Upper lobe of right lung (tissue), 1 donor: ENCODE results near the gene RAD51B. TPM values are rescaled to one million over a fixed set of nuclear protein-coding genes. Genes with fewer than 3 reads are reported as not detected.
"Not testable (repeated sequence)": the region's sequence is repeated elsewhere in the genome, so short reads cannot be mapped to it uniquely, and the experiment has no call there.

Experiments
- ATAC-seq: fragments of 200-7000 bp; cut with Tn5 transposase; one replicate; pipeline ENCODE4 v1.9.1; 2020; ENCODE audit warnings: mild to moderate bottlenecking, moderate library complexity
- DNase-seq: peaks from one replicate; pipeline ENCODE4 v3.0.0-alpha.2; 2020
- H3K27ac ChIP-seq: fragments of 200-600 bp; one replicate; pipeline ENCODE4 v1.8.0; 2022
- H3K27me3 ChIP-seq: fragments of 200-600 bp; one replicate; pipeline ENCODE4 v1.8.0; 2022; ENCODE audit warnings: mild to moderate bottlenecking
- H3K36me3 ChIP-seq: fragments of 200-600 bp; one replicate; pipeline ENCODE4 v1.8.0; 2022
- H3K4me1 ChIP-seq: fragments of 200-600 bp; one replicate; pipeline ENCODE4 v1.8.0; 2022
- H3K4me3 ChIP-seq: fragments of 200-600 bp; one replicate; pipeline ENCODE4 v1.8.0; 2022; ENCODE audit warnings: mild to moderate bottlenecking
- H3K9me3 ChIP-seq: fragments of 200-600 bp; one replicate; pipeline ENCODE4 v1.8.0; 2022
- intact Hi-C: fragments of 100-400 bp; cut with DNase I; formaldehyde crosslinking; loops from one replicate; pipeline ENCODE4 v1.11.0; 2022
- total RNA-seq: library from RNA; stranded (reverse); fragmentation: NEBNext Ultra II Directional; extraction: Animal tissue kit (Norgen Biotek cat#: 25700); gene quantifications from one replicate; pipeline ENCODE4 v1.2.1, GENCODE V29; 2021
- TF ChIP-seq, protein P1 (sequence below): fragments of 200-600 bp; IDR thresholded peaks from one replicate; pipeline ENCODE4 v1.8.0; 2022; ENCODE audit warnings: antibody characterized with exemption
- donor health status: DM: no; HTN: yes; CAD: no; lungs with severe emphysema.

Gene RAD51B
- total RNA-seq, 1 donor from 2014 or later: 11.5 TPM

DNA sequence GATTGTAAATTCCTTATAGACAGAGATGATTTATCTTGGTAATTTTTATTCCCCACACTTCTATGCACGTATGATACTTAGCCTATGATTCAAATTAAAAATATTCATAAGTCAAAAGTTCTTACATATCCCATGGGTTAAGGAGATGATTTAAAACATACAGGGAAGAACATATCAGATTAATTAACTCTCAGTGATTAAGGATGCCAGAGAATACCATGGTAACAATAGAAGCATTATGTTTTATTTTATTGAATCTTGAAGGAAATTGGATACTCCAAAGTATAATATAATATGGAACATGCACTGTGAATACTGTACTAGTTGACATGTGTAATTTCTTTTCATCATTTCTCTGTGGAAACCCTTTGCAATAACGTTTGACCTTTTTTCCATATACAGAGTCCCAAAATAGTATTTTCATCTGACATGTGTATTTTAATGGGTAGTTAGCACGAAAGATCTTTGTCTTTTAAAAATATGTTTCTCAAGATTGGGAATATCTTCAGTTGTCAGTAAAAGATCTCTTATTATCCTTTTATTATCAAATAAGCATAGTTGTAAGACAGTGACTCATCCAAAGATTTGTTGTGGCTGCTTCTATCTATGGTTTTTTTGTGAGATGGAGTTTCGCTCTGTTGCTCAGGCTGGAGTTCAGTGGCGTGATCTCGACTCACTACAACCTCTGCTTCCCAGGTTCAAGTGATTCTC lies 166.7 kb downstream of the RAD51B start:
- no peak overlapping the region for H3K27ac ChIP-seq
- no peak for ATAC-seq
- DNase-seq: no peak
- no peaks in the 10 kb centered on the region for H3K4me1 ChIP-seq
- H3K27me3 ChIP-seq: no peaks in the 10 kb centered on the region
- no peaks in the 10 kb centered on the region for H3K36me3 ChIP-seq
- intact Hi-C loops: no loop called here
- TF ChIP-seq, protein P1, sequence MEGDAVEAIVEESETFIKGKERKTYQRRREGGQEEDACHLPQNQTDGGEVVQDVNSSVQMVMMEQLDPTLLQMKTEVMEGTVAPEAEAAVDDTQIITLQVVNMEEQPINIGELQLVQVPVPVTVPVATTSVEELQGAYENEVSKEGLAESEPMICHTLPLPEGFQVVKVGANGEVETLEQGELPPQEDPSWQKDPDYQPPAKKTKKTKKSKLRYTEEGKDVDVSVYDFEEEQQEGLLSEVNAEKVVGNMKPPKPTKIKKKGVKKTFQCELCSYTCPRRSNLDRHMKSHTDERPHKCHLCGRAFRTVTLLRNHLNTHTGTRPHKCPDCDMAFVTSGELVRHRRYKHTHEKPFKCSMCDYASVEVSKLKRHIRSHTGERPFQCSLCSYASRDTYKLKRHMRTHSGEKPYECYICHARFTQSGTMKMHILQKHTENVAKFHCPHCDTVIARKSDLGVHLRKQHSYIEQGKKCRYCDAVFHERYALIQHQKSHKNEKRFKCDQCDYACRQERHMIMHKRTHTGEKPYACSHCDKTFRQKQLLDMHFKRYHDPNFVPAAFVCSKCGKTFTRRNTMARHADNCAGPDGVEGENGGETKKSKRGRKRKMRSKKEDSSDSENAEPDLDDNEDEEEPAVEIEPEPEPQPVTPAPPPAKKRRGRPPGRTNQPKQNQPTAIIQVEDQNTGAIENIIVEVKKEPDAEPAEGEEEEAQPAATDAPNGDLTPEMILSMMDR: no peak
- H3K4me3 ChIP-seq: no peak overlapping the region
- H3K9me3 ChIP-seq: no peaks in the 10 kb centered on the region

DNA sequence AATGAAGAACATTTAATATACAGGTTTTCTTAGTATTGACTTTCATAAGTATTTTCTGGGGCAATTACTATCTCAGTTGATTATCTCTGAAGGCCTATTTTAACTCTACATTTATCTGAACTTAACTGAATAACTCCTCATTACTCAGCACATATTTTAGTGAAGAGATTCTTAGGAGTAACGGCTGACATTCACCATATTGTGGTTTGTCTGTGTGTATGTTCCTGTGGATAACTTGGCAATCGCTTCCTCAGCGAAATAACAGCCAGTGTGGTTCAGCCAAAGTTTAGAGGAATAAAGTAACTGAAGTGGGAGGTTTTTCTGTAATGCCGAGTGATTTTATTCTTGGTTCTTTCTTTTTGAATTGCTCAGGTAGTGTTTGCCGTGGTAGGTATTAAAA lies 168.0 kb downstream of the RAD51B start:
- Histone ChIP-seq H3K4me3 (no peak overlapping the region), H3K36me3 (no peaks in the 10 kb centered on the region), H3K27ac (peak overlapping the region; percentile 8), H3K4me1 (no peaks in the 10 kb centered on the region), H3K27me3 (no peaks in the 10 kb centered on the region), H3K9me3 (no peaks in the 10 kb centered on the region)
- ATAC-seq: peak; percentile 24
- TF ChIP-seq, protein P1: no peak
- intact Hi-C loops: no loop called here
- no peak for DNase-seq

DNA sequence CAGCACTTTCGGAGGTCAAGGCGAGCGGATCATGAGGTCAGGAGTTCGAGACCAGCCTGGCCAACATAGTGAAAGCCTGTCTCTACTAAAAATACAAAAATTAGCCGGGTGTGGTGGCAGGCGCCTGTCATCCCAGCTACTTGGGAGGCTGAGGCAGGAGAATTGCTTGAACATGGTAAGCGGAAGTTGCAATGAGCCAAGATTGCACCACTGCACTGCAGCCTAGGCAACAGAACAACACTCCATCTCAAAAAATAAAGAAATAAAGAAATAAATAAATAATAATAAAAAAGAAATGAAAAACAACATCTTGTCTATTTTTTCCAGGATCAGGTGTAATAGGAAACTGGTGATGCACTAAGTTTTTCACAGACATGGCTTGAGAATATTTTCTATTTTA lies 168.6 kb downstream of the RAD51B start:
- H3K36me3 ChIP-seq, H3K9me3 ChIP-seq, H3K27me3 ChIP-seq, intact Hi-C loops, H3K4me1 ChIP-seq, ATAC-seq, DNase-seq, H3K4me3 ChIP-seq: not testable (repeated sequence)
- peak overlapping the region; percentile 8 for H3K27ac ChIP-seq

DNA sequence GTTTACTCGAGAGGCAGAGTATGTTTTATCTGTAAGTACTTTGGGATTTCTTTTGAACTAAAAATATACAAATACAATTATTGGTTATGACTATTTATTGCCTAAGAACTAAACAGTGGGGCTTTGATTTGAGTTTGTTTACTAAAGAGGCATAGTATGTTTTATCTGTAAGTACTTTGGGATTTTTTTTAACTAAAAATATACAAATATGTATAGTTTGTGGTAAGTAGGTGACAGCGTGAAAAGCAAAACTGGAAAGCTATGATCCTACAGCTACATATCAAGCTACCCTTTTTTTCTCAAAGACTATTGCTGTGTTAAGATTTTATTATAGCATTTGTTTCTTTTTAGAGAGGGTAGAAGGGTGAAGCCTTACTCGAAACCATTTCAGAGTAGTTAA lies 171.0 kb downstream of the RAD51B start:
- DNase-seq (no peak), ATAC-seq (no peak)
- H3K4me1 ChIP-seq: no peaks in the 10 kb centered on the region
- no peaks in the 10 kb centered on the region for H3K36me3 ChIP-seq
- no peak overlapping the region for H3K27ac ChIP-seq
- TF ChIP-seq, protein P1: no peak
- H3K9me3 ChIP-seq: no peaks in the 10 kb centered on the region
- no peak overlapping the region for H3K4me3 ChIP-seq
- no peaks in the 10 kb centered on the region for H3K27me3 ChIP-seq
- intact Hi-C loops: no loop called here

DNA sequence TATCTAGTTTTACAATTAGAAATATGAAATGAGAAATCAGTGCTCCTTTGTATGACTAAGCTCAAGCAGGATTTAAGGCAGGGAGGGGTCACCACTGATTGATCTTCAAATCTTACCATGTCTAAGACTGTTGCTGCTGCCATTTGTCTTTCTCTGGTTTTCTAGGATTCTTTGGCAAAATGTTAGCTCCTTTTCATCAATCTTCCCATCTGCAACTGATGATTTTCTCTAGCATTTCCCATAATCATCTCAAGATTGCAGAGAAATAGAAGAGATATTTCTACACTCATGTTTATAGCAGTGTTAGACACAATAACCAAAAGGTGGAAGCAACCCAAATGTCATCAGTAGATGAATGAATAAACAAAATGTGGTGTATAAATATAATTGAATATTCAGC lies 175.0 kb downstream of the RAD51B start:
- no peaks in the 10 kb centered on the region for H3K9me3 ChIP-seq
- H3K27me3 ChIP-seq: no peaks in the 10 kb centered on the region
- H3K36me3 ChIP-seq: no peaks in the 10 kb centered on the region
- H3K27ac ChIP-seq: no peak overlapping the region
- no peak overlapping the region for H3K4me3 ChIP-seq
- intact Hi-C loops: no loop called here
- TF ChIP-seq, protein P1: no peak
- DNase-seq (no peak), ATAC-seq (no peak)
- H3K4me1 ChIP-seq: no peaks in the 10 kb centered on the region

DNA sequence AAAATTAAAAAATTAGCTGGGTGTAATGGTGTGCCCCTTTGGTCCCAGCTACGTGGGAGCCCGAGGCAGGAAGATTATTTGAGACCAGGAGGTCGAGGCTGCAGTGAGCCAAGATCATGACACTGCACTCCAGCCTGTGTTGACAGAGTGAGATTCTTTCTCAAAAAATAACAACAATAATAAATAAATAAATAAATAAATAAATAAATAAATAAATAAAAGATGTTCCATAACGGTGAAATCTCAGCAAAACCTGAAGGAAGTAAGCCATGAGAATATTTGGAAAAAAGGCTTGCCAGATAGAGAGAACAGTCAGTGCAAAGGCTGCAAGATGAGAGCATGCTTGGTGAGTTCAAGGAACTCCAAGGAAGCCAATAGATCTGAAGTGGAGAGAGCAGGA lies 176.7 kb downstream of the RAD51B start:
- DNase-seq (no peak), ATAC-seq (no peak)
- intact Hi-C loops: no loop called here
- peaks cover 4% of the 10 kb centered on the region for H3K4me1 ChIP-seq
- TF ChIP-seq, protein P1: no peak
- no peak overlapping the region for H3K4me3 ChIP-seq
- H3K27ac ChIP-seq: no peak overlapping the region
- no peaks in the 10 kb centered on the region for H3K9me3 ChIP-seq
- H3K36me3 ChIP-seq: no peaks in the 10 kb centered on the region
- no peaks in the 10 kb centered on the region for H3K27me3 ChIP-seq
